Measurements from ENCODE around the gene PTN.
"Not testable (repeated sequence)": the region's sequence is repeated elsewhere in the genome, so short reads cannot be mapped to it uniquely, and the experiment has no call there.

PTN gene

GRCh38 chr7:137316648-137317353 is 26.7 kb downstream of the PTN start:
- no peak for DNase-seq

DNA sequence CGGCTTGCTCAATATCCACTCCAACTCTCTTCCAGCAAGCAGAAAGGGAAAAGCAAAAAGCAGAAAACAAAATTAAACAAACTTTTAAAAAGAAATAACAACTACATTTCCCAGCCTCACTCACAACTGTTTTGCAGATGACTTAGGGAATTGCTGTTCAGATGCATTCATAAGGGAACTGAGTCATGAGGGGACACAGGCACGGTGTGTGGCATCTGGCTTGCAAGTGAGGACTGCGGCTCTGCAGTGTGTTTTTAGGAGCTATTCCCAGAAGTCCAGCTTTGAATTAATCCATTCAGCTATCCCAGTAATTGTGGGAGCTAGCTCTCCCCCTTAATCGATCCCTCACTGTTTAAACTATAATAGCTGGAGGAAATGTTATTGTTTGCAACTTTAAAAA is 30.3 kb downstream of the PTN start:
- DNase-seq, result no peak

DNA sequence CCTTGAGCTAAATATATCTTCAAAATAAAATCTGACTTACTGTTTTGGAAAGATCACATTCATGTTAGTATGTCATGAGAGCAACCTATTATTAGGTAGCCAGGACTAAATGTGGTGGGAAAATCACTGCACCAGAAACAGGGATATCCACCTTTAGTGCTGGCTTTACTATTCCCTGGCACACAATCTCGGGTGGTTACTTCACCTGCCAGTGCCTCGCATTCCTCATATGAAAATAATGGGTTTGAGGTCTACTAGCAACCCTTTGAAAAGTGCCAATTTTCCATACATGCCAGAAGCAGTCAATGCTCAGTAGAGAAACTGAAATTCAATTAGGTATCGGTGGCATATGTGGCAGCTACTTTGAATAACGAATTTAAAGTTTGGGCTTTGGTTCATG is 36.8 kb downstream of the PTN start:
- DNase-seq, result no peak

DNA sequence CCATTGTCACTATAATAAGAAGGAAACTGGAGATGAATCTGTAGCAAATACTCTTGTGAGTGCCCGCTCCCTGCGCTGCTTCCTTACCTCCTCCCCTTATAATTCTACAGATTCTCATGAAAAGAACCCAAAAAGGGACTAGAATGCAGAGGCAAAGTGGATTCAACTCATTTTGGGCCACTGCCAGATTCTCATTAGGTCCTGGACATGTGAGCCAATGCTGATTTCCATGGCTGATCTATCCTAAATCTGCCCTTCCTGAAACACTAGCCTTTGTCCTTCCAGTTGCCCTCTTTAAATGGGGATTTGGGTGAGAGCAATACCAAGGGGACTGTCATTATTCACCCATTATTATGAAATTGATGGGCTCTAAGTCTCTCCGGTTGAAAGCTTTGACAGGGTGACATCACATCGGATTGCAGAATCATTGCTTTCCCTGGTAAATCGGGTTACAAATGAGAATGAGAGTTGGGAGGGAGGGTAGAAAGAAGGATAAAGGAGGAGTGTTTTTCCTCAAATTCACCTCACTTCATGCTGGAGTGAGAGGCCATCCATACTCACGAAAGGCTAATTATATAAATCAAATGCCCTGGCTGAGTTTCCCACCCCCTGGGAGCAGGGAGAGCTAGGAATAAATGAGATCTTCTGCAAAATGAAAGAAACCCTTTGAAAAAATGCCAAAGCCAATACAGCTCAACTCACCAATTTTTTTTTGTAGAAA is 37.5 kb downstream of the PTN start:
- DNase-seq, result no peak

- DNase-seq, result no peak
Measured at GRCh38 chr7:137304624-137305235, 38.8 kb downstream of the PTN start.

- DNase-seq, result no peak
Measured at GRCh38 chr7:137304165-137304564, 39.4 kb downstream of the PTN start.

- DNase-seq, result no peak
Measured at GRCh38 chr7:137302081-137302480, 41.5 kb downstream of the PTN start.

GRCh38 chr7:137298464-137298794 is 45.1 kb downstream of the PTN start:
- DNase-seq, result no peak

- no peak for DNase-seq
Measured at GRCh38 chr7:137297551-137298463, 45.7 kb downstream of the PTN start.

- no peak for DNase-seq
Measured at GRCh38 chr7:137296576-137296975, 47.0 kb downstream of the PTN start.

GRCh38 chr7:137295739-137296324 is 47.7 kb downstream of the PTN start:
- DNase-seq, result no peak

GRCh38 chr7:137289101-137289500 is 54.4 kb downstream of the PTN start:
- DNase-seq, result no peak

DNA sequence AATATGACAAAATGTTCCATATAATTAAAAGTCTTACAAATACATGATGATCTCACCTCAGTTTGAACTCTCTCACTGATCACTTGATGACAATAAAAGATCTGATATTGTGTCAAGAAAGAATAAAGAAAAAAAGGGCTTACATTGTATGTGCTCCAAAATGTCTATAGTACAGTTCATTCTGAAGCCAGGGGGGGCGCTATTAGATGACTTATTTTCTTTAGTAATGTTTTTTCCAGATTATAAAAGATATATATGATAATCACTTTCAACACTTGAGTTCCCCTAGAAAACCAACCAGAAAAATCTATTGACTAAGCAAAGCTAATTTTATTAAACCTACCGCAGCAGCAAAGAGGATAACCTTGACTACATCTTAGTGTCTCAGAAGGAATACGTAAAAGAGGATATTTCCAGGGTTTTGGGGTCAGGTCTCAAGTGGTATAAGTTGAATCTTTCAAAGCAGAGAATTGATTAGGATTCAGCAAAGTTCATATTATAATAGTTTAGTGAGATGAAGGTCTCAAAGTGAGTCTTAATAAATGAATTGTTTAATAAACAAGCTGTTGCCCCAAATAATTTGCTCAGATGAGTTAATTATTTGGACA is 55.8 kb downstream of the PTN start:
- DNase-seq, result no peak

DNA sequence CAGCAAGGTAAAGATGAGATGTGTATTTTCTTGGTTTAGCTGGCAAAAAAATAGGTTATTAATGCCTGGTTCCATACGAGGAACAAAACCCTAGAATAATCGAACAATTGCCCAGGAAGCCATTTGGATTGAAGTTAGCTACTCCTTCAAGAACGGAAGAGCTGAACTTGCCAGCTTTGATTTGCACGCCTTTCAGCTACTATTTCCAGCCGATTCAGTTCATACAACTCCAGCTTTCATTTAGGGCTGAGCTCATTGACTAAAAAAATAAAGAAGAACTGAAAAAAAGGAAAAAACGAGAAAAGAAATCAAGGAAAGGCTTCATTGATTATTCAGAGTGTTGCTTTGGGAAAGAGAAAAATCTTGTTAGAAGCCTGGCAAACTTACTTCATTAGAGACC is 60.4 kb downstream of the PTN start:
- no peak for DNase-seq

DNA sequence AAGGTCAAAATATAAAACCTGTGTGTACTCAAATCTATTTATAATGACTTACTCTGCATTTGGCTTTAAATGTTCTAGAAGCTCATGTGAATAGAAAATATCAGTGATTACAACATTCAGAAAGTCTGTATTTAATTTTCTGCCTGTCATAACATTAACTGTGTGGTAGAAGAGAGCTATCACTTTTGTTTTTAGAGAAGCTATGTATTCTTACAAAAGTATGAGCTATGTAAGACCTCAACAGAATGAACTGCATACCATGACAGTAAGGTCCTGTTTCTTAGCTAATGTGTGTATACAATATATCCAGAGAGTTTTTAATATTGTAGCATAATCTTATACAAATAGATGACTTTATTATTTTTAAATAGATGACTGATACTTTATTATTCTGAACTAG is 61.5 kb downstream of the PTN start:
- no peak for DNase-seq

DNA sequence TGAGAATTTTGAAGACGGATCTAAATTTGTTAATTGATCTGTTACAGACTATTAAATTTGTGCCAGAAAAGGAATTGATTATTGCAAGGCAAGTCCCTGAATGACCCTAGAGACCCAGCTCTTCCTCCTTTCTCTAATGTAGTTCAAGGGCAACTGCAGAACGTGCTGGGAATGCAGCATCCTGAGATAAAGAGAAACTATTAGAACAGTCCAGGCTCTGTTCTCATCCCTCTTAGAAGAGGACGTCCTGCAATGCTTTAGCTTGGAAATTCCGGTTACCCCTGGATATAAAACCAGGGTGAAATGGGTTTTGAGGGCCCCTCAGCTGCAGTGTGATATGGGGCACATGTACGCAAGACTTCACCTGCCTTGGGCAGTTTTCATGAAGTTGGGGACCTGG is 67.3 kb downstream of the PTN start:
- DNase-seq, result no peak

DNA sequence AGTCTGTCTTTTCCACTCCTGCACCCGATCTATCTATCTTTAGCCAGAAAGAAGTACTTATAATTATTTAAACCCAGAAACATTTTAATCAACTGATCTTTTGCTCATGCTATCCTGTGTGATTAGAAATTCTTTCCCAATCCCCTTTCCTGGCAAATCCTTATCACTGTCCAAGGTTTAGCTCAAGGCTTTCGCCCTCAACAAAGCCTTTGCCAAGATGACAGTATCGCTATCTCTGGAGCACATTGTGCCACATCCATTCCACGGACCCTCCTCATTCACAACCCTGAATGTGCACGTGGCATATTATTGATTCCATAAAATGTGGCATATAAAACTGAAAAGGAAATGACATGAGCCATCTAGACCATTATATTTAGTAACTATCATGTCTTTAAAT is 71.3 kb downstream of the PTN start:
- no peak for DNase-seq

GRCh38 chr7:137269240-137269639 is 74.3 kb downstream of the PTN start:
- no peak for DNase-seq

- DNase-seq, result not testable (repeated sequence)
Measured at GRCh38 chr7:137268001-137268865, 75.3 kb downstream of the PTN start.

GRCh38 chr7:137266764-137267163 is 76.8 kb downstream of the PTN start:
- no peak for DNase-seq

GRCh38 chr7:137265480-137265879 is 78.1 kb downstream of the PTN start:
- DNase-seq, result not testable (repeated sequence)
